Osteocyte (in vitro differentiated cells): ENCODE results near the gene TMEM123. TPM values are rescaled to one million over a fixed set of nuclear protein-coding genes. Genes with fewer than 3 reads are reported as not detected.
A peak's percentile ranks its signal among the peaks of the same experiment; 100 is the strongest.

Experiments
- DNase-seq: peaks from one replicate; pipeline ENCODE4 v3.0.0; 2021; ENCODE audit warnings: mixed read lengths; ENCODE audit not compliant: unreplicated experiment; ENCODE audit errors: extremely low spot score
- H3K27ac Mint-ChIP-seq: one replicate; pipeline ENCODE4 v1.8.0; 2021; ENCODE audit warnings: mild to moderate bottlenecking, mixed read lengths; ENCODE audit not compliant: unreplicated experiment
- H3K27me3 Mint-ChIP-seq: one replicate; pipeline ENCODE4 v1.8.0; 2021; ENCODE audit warnings: mixed read lengths; ENCODE audit not compliant: unreplicated experiment
- H3K36me3 Mint-ChIP-seq: one replicate; pipeline ENCODE4 v1.8.0; 2021; ENCODE audit warnings: mixed read lengths; ENCODE audit not compliant: unreplicated experiment
- H3K4me1 Mint-ChIP-seq: one replicate; pipeline ENCODE4 v1.8.0; 2021; ENCODE audit warnings: mixed read lengths; ENCODE audit not compliant: unreplicated experiment
- H3K4me3 Mint-ChIP-seq: one replicate; pipeline ENCODE4 v1.8.0; 2021; ENCODE audit warnings: mild to moderate bottlenecking, moderate library complexity, mixed read lengths; ENCODE audit not compliant: unreplicated experiment
- H3K9me3 Mint-ChIP-seq: one replicate; pipeline ENCODE4 v1.8.0; 2021; ENCODE audit warnings: mixed read lengths; ENCODE audit not compliant: unreplicated experiment
- CTCF ChIP-seq: fragments of 200-600 bp; sonication (generic); IDR thresholded peaks from 2 replicates; pipeline ENCODE4 v1.5.0; 2021; ENCODE audit warnings: antibody characterized with exemption, mild to moderate bottlenecking, moderate library complexity
- total RNA-seq: library from RNA; stranded (reverse); gene quantifications from 2 replicates; pipeline ENCODE4 v1.2.1, GENCODE V29; 2021

The TMEM123 gene
- total RNA-seq, 1 donor from 2014 or later = 250 TPM

- Mint-ChIP-seq H3K27me3 (no peaks in the 10 kb centered on the region), H3K4me1 (peaks cover 38% of the 10 kb centered on the region), H3K4me3 (no peak overlapping the region), H3K27ac (peak overlapping the region; percentile 29), H3K9me3 (peaks cover 3% of the 10 kb centered on the region), H3K36me3 (peaks cover 8% of the 10 kb centered on the region)
- no peak for TF ChIP-seq CTCF
- DNase-seq = no peak
Measured at GRCh38 chr11:102427068-102427467, 25.5 kb downstream of the TMEM123 start.

GRCh38 chr11:102426570-102426969 lies 26.0 kb downstream of the TMEM123 start:
- Mint-ChIP-seq H3K9me3 (no peaks in the 10 kb centered on the region), H3K4me3 (no peak overlapping the region), H3K36me3 (peaks cover 3% of the 10 kb centered on the region), H3K4me1 (peaks cover 39% of the 10 kb centered on the region), H3K27me3 (no peaks in the 10 kb centered on the region), H3K27ac (no peak overlapping the region)
- no peak for TF ChIP-seq CTCF
- DNase-seq = no peak

GRCh38 chr11:102426000-102426399 lies 26.6 kb downstream of the TMEM123 start:
- TF ChIP-seq CTCF = no peak
- Mint-ChIP-seq H3K27ac (no peak overlapping the region), H3K36me3 (peaks cover 3% of the 10 kb centered on the region), H3K9me3 (no peaks in the 10 kb centered on the region), H3K27me3 (no peaks in the 10 kb centered on the region), H3K4me3 (no peak overlapping the region), H3K4me1 (peaks cover 42% of the 10 kb centered on the region)
- DNase-seq = no peak

GRCh38 chr11:102423936-102424335 lies 28.6 kb downstream of the TMEM123 start:
- peaks cover 4% of the 10 kb centered on the region for H3K36me3 Mint-ChIP-seq
- no peaks in the 10 kb centered on the region for H3K27me3 Mint-ChIP-seq
- H3K27ac Mint-ChIP-seq = no peak overlapping the region
- no peak for TF ChIP-seq CTCF
- H3K9me3 Mint-ChIP-seq = no peaks in the 10 kb centered on the region
- DNase-seq = no peak
- no peak overlapping the region for H3K4me3 Mint-ChIP-seq
- peaks cover 23% of the 10 kb centered on the region for H3K4me1 Mint-ChIP-seq

- Mint-ChIP-seq H3K4me3 (no peak overlapping the region), H3K36me3 (peaks cover 7% of the 10 kb centered on the region), H3K27me3 (no peaks in the 10 kb centered on the region), H3K27ac (no peak overlapping the region), H3K9me3 (peaks cover 3% of the 10 kb centered on the region), H3K4me1 (peaks cover 18% of the 10 kb centered on the region)
- no peak for DNase-seq
- no peak for TF ChIP-seq CTCF
Measured at GRCh38 chr11:102422817-102423712, 29.5 kb downstream of the TMEM123 start.
